NB4 (cell line): ENCODE measurements around the gene GORASP1.

Experiments
- DNase-seq: peaks from one replicate; pipeline ENCODE4 v3.0.0; 2010; ENCODE audit warnings: low read depth
- H3K4me3 ChIP-seq: one replicate; pipeline ENCODE4 v1.5.1; 2011; ENCODE audit warnings: mild to moderate bottlenecking, low read depth, low read length, moderate library complexity
- MYC ChIP-seq: IDR thresholded peaks from 2 replicates; pipeline ENCODE4 v1.6.1; 2011; ENCODE audit warnings: low read depth, low read length
- POLR2A ChIP-seq: IDR thresholded peaks from 2 replicates; pipeline ENCODE4 v1.6.1; 2011; ENCODE audit warnings: mild to moderate bottlenecking; ENCODE audit not compliant: insufficient read length; ENCODE audit errors: extremely low read depth
- TF ChIP-seq, protein P1 (sequence below): IDR thresholded peaks from one replicate; pipeline ENCODE4 v1.5.1; 2012; ENCODE audit warnings: low read depth, low read length
- TF ChIP-seq, protein P2 (sequence below): IDR thresholded peaks from 2 replicates; pipeline ENCODE4 v1.6.1; 2011; ENCODE audit warnings: low read depth, low read length

GORASP1 gene

DNA sequence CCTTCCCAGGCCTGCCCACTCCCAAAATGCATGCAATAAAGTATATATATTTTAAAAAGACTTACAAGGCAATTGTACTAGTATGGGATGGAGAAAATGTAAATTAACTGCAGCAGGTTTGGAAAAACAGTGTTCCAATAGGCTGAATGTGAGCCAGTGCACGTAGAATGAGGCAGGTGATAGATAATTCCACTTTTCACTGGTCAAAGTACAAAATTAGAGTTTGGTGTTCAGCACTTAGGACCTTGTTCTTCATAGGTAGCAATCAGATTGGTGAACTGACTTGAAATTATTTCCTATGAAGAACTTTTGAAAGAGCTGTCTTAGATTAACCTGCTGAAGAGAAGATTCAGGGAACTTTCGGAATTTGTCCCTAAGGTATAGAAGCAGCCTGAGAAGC, 53.7 kb downstream of the GORASP1 start:
- no peak overlapping the region for H3K4me3 ChIP-seq
- TF ChIP-seq, protein P1, sequence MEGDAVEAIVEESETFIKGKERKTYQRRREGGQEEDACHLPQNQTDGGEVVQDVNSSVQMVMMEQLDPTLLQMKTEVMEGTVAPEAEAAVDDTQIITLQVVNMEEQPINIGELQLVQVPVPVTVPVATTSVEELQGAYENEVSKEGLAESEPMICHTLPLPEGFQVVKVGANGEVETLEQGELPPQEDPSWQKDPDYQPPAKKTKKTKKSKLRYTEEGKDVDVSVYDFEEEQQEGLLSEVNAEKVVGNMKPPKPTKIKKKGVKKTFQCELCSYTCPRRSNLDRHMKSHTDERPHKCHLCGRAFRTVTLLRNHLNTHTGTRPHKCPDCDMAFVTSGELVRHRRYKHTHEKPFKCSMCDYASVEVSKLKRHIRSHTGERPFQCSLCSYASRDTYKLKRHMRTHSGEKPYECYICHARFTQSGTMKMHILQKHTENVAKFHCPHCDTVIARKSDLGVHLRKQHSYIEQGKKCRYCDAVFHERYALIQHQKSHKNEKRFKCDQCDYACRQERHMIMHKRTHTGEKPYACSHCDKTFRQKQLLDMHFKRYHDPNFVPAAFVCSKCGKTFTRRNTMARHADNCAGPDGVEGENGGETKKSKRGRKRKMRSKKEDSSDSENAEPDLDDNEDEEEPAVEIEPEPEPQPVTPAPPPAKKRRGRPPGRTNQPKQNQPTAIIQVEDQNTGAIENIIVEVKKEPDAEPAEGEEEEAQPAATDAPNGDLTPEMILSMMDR = no peak
- TF ChIP-seq POLR2A (no peak), MYC (no peak)
- TF ChIP-seq, protein P2, sequence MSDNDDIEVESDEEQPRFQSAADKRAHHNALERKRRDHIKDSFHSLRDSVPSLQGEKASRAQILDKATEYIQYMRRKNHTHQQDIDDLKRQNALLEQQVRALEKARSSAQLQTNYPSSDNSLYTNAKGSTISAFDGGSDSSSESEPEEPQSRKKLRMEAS = no peak
- DNase-seq = no peak

DNA sequence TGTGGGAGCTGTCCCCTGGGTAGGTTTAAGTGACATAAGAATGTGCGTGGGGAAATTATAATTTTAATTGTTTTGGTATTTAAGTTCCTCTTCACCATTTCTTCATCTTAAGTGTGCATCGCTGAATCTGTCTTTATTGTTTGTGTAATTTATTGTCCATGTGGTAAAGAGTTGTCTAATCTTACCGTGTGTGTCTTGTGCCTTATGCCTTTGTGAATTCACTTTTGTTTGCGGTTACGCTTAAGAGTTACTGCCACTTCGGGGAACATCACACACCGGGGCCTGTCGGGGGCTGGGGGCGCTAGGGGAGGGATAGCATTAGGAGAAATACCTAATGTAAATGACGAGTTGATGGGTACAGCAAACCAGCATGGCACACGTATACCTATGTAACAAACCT, 54.8 kb downstream of the GORASP1 start:
- no peak for DNase-seq
- H3K4me3 ChIP-seq = peak overlapping the region; percentile 86
- TF ChIP-seq, protein P2 = no peak
- TF ChIP-seq, protein P1 = no peak
- TF ChIP-seq MYC = no peak
- TF ChIP-seq POLR2A = no peak

DNA sequence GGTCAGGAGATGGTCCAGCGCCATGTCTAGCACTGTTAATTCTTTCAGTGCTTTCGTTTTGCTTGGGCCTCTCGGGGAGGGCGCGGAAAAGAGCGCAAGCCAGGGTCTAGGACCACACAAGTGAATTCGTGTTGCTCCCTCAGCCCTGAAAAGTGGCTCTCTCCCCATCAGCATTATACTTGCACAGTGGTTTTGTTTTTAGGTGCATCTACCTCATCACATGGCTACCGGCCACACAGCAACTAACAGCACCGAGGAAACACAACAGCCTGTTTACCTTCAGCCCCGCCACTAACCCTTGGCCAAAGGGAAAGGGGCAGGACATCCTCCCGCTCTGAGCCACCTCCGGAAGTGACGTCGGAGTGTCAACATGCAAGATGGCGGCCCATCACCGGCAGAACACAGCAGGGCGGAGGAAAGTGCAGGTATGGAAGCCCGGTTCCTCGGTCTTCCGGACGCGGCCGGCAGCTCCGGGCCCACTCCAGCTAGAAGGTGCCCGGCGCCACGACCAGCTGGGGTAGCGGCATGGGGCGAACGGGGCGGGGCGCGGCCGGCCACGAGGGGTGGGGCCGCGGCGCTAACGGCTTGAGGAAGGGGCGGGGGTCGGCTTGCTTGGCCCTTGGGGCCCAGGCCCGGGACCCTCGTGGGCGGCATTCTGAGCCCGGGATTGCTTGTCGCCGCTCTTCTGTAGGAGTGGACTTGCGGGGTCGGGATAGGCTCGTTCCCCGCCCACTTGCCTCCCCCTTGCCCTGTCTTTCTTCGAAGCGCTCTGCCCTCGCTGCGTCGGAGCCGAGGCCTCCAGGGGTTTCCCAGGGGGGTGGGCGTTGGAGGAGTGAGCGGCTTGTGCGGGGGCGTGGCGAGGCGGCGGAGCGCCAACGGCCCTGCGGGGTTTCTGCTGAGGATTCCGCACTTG, 55.5 kb downstream of the GORASP1 start, which contains the start of the genes SCN11A and WDR48:
Gene SCN11A (minus strand): TSS at position 296 of the 913 bp plus-strand sequence. CDS start 101,582 bp downstream, outside the sequence.
Gene WDR48 (plus strand): TSS at position 368 of the 913 bp plus-strand sequence. CDS start 10 bp downstream, at position 378.
- DNase-seq = peak; percentile 93
- TF ChIP-seq POLR2A = peak; percentile 84
- TF ChIP-seq, protein P2 = peak; percentile 51
- peak; percentile 47 for TF ChIP-seq MYC
- TF ChIP-seq, protein P1 = no peak
- H3K4me3 ChIP-seq = peak within 1 kb of the TSS; percentile 86

DNA sequence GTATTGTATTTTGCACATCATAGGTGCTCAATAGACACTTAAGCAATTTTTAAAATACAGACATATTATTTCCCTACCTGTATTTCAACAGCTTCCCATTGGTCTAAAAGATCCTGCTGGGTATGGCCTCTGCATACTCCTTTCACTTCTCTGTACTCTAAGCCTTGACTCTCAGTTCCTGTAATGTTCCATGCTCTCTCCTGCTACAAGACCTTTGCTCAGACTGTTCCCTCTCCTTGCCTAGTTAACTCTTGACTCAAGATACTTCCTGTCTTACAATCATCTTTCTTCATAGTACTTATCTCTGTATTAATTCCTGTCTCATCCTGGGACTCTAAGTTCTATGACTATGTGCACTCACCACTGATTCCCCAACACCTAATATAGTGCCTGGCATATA, 57.4 kb downstream of the GORASP1 start:
- H3K4me3 ChIP-seq = no peak overlapping the region
- peak; percentile 25 for DNase-seq
- TF ChIP-seq MYC = no peak
- TF ChIP-seq POLR2A = no peak
- TF ChIP-seq, protein P1 = no peak
- TF ChIP-seq, protein P2 = no peak
